SIG-M5 (cell line): ENCODE measurements around the gene ARHGAP20.

Experiments
- DNase-seq: peaks from one replicate; lab custom pipeline; 2025; lab: John Stamatoyannopoulos, UW

Gene ARHGAP20

DNA sequence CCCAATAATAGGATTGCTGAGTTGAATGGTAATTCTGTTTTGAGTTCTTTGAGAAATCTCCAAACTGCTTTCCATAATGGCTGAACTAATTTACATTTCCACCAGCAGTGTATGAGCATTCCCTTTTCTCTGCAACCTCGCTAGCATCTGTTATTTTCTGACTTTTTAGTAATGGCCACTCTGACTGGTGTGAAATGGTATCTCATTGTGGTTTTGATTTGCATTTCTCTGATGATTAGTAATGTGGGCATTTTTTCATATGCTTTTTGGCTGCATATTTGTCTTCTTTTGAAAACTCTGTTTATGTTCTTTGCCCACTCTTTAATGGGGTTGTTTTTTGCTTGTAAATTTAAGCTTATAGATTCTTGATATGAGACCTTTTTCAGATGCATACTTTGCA lies 185.1 kb downstream of the ARHGAP20 start:
- DNase-seq = no peak
